Measurements from ENCODE around the gene HSPA12A.

HSPA12A gene

GRCh38 chr10:116783011-116783655 is 40.8 kb upstream of the HSPA12A start:
- Histone ChIP-seq H2BK5ac (ENCODE audit: low read depth, low read length, poor library complexity) (no peak overlapping the region), H3K23ac (ENCODE audit: low read length) (no peak overlapping the region), H3K4ac (ENCODE audit: low read depth, low read length) (no peak overlapping the region), H3K4me2 (ENCODE audit: low read length) (no peak overlapping the region), H3K79me2 (ENCODE audit: control insufficient read depth, insufficient read depth, low read length, poor library complexity) (no peaks in the 10 kb centered on the region), H3K27ac (ENCODE audit: low read depth, low read length) (no peak overlapping the region), H3K18ac (ENCODE audit: low read length) (no peak overlapping the region), H3K4me3 (ENCODE audit: low read depth, low read length) (no peak overlapping the region), H3K79me1 (ENCODE audit: low read length) (no peaks in the 10 kb centered on the region), H3K27me3 (ENCODE audit: insufficient read depth, low read length) (no peaks in the 10 kb centered on the region), H3K9me3 (ENCODE audit: insufficient read depth, low read depth, low read length) (peaks cover 1% of the 10 kb centered on the region), H4K8ac (ENCODE audit: low read depth, low read length) (no peak overlapping the region), H3K14ac (ENCODE audit: low read length) (no peak overlapping the region), H2AFZ (ENCODE audit: insufficient read depth, low read length, poor library complexity) (no peak overlapping the region), H2BK120ac (ENCODE audit: insufficient read depth, low read length, poor library complexity) (no peak overlapping the region), H3K4me1 (ENCODE audit: control insufficient read depth in 1 of 2, insufficient read depth in 2 of 2, low read length in 2 of 2) (peaks cover 3% of the 10 kb centered on the region in 2 experiments), H2AK5ac (ENCODE audit: low read length) (no peak overlapping the region), H3K36me3 (ENCODE audit: control insufficient read depth in 1 of 2, insufficient read depth in 2 of 2, low read length in 2 of 2) (no peaks in the 10 kb centered on the region), H2BK12ac (ENCODE audit: low read length) (no peak overlapping the region), H4K91ac (ENCODE audit: low read depth, low read length) (no peak overlapping the region), H3K9ac (ENCODE audit: low read length) (no peak overlapping the region), H4K12ac (ENCODE audit: low read depth, low read length) (no peak overlapping the region)
- WGBS (ENCODE audit: extremely low coverage, insufficient coverage, insufficient read length) = no CpG with 5 or more reads among the region's 13 CpGs
- DNase-seq = no peak

GRCh38 chr10:116781370-116781884 is 39.1 kb upstream of the HSPA12A start:
- no peak overlapping the region for H2BK120ac ChIP-seq (ENCODE audit: insufficient read depth, low read length, poor library complexity)
- H3K14ac ChIP-seq (ENCODE audit: low read length) = no peak overlapping the region
- no peaks in the 10 kb centered on the region for H3K79me1 ChIP-seq (ENCODE audit: low read length)
- no peaks in the 10 kb centered on the region for H3K9me3 ChIP-seq (ENCODE audit: insufficient read depth, low read depth, low read length)
- no peaks in the 10 kb centered on the region for H3K27me3 ChIP-seq (ENCODE audit: insufficient read depth, low read length)
- no peaks in the 10 kb centered on the region for H3K79me2 ChIP-seq (ENCODE audit: control insufficient read depth, insufficient read depth, low read length, poor library complexity)
- no peak overlapping the region for H3K4me3 ChIP-seq (ENCODE audit: low read depth, low read length)
- H3K4me1 ChIP-seq (ENCODE audit: control insufficient read depth in 1 of 2, insufficient read depth in 2 of 2, low read length in 2 of 2) = no peaks in the 10 kb centered on the region
- DNase-seq = no peak
- no peak overlapping the region for H2BK5ac ChIP-seq (ENCODE audit: low read depth, low read length, poor library complexity)
- H3K4ac ChIP-seq (ENCODE audit: low read depth, low read length) = no peak overlapping the region
- H2BK12ac ChIP-seq (ENCODE audit: low read length) = no peak overlapping the region
- H2AK5ac ChIP-seq (ENCODE audit: low read length) = no peak overlapping the region
- no peak overlapping the region for H4K8ac ChIP-seq (ENCODE audit: low read depth, low read length)
- H3K9ac ChIP-seq (ENCODE audit: low read length) = no peak overlapping the region
- no peak overlapping the region for H3K27ac ChIP-seq (ENCODE audit: low read depth, low read length)
- H4K91ac ChIP-seq (ENCODE audit: low read depth, low read length) = no peak overlapping the region
- H3K18ac ChIP-seq (ENCODE audit: low read length) = no peak overlapping the region
- no peaks in the 10 kb centered on the region for H3K36me3 ChIP-seq (ENCODE audit: control insufficient read depth in 1 of 2, insufficient read depth in 2 of 2, low read length in 2 of 2)
- WGBS (ENCODE audit: extremely low coverage, insufficient coverage, insufficient read length) = no CpG with 5 or more reads among the region's 7 CpGs
- no peak overlapping the region for H2AFZ ChIP-seq (ENCODE audit: insufficient read depth, low read length, poor library complexity)
- H3K4me2 ChIP-seq (ENCODE audit: low read length) = no peak overlapping the region
- no peak overlapping the region for H4K12ac ChIP-seq (ENCODE audit: low read depth, low read length)
- H3K23ac ChIP-seq (ENCODE audit: low read length) = no peak overlapping the region

GRCh38 chr10:116780691-116781205 is 38.4 kb upstream of the HSPA12A start:
- H4K8ac ChIP-seq (ENCODE audit: low read depth, low read length) = no peak overlapping the region
- H2BK12ac ChIP-seq (ENCODE audit: low read length) = no peak overlapping the region
- no peaks in the 10 kb centered on the region for H3K4me1 ChIP-seq (ENCODE audit: control insufficient read depth in 1 of 2, insufficient read depth in 2 of 2, low read length in 2 of 2)
- no peak overlapping the region for H3K27ac ChIP-seq (ENCODE audit: low read depth, low read length)
- no peak overlapping the region for H2BK5ac ChIP-seq (ENCODE audit: low read depth, low read length, poor library complexity)
- H3K14ac ChIP-seq (ENCODE audit: low read length) = no peak overlapping the region
- H3K23ac ChIP-seq (ENCODE audit: low read length) = no peak overlapping the region
- H3K27me3 ChIP-seq (ENCODE audit: insufficient read depth, low read length) = no peaks in the 10 kb centered on the region
- H3K4ac ChIP-seq (ENCODE audit: low read depth, low read length) = no peak overlapping the region
- no CpG with 5 or more reads among the region's 3 CpGs for WGBS (ENCODE audit: extremely low coverage, insufficient coverage, insufficient read length)
- no peak overlapping the region for H4K91ac ChIP-seq (ENCODE audit: low read depth, low read length)
- H3K9ac ChIP-seq (ENCODE audit: low read length) = no peak overlapping the region
- no peaks in the 10 kb centered on the region for H3K79me2 ChIP-seq (ENCODE audit: control insufficient read depth, insufficient read depth, low read length, poor library complexity)
- H3K9me3 ChIP-seq (ENCODE audit: insufficient read depth, low read depth, low read length) = no peaks in the 10 kb centered on the region
- no peak for DNase-seq
- H3K18ac ChIP-seq (ENCODE audit: low read length) = no peak overlapping the region
- no peak overlapping the region for H3K4me2 ChIP-seq (ENCODE audit: low read length)
- no peak overlapping the region for H2AK5ac ChIP-seq (ENCODE audit: low read length)
- H2AFZ ChIP-seq (ENCODE audit: insufficient read depth, low read length, poor library complexity) = no peak overlapping the region
- H3K79me1 ChIP-seq (ENCODE audit: low read length) = no peaks in the 10 kb centered on the region
- H2BK120ac ChIP-seq (ENCODE audit: insufficient read depth, low read length, poor library complexity) = no peak overlapping the region
- no peaks in the 10 kb centered on the region for H3K36me3 ChIP-seq (ENCODE audit: control insufficient read depth in 1 of 2, insufficient read depth in 2 of 2, low read length in 2 of 2)
- H3K4me3 ChIP-seq (ENCODE audit: low read depth, low read length) = no peak overlapping the region
- no peak overlapping the region for H4K12ac ChIP-seq (ENCODE audit: low read depth, low read length)

- no peaks in the 10 kb centered on the region for H3K79me1 ChIP-seq (ENCODE audit: low read length)
- H3K4me1 ChIP-seq (ENCODE audit: control insufficient read depth in 1 of 2, insufficient read depth in 2 of 2, low read length in 2 of 2) = peaks cover 0 to 4% of the 10 kb centered on the region in 2 experiments
- no peak overlapping the region for H2BK5ac ChIP-seq (ENCODE audit: low read depth, low read length, poor library complexity)
- H3K18ac ChIP-seq (ENCODE audit: low read length) = no peak overlapping the region
- H2AK5ac ChIP-seq (ENCODE audit: low read length) = no peak overlapping the region
- H3K9ac ChIP-seq (ENCODE audit: low read length) = no peak overlapping the region
- H3K23ac ChIP-seq (ENCODE audit: low read length) = no peak overlapping the region
- H4K12ac ChIP-seq (ENCODE audit: low read depth, low read length) = no peak overlapping the region
- H3K27ac ChIP-seq (ENCODE audit: low read depth, low read length) = no peak overlapping the region
- H3K4me3 ChIP-seq (ENCODE audit: low read depth, low read length) = no peak overlapping the region
- no peak overlapping the region for H4K8ac ChIP-seq (ENCODE audit: low read depth, low read length)
- no peak overlapping the region for H2BK12ac ChIP-seq (ENCODE audit: low read length)
- WGBS (ENCODE audit: extremely low coverage, insufficient coverage, insufficient read length) = no CpG with 5 or more reads among the region's 16 CpGs
- no peak overlapping the region for H3K14ac ChIP-seq (ENCODE audit: low read length)
- no peaks in the 10 kb centered on the region for H3K36me3 ChIP-seq (ENCODE audit: control insufficient read depth in 1 of 2, insufficient read depth in 2 of 2, low read length in 2 of 2)
- H3K9me3 ChIP-seq (ENCODE audit: insufficient read depth, low read depth, low read length) = no peaks in the 10 kb centered on the region
- H3K79me2 ChIP-seq (ENCODE audit: control insufficient read depth, insufficient read depth, low read length, poor library complexity) = no peaks in the 10 kb centered on the region
- H3K4ac ChIP-seq (ENCODE audit: low read depth, low read length) = no peak overlapping the region
- H2AFZ ChIP-seq (ENCODE audit: insufficient read depth, low read length, poor library complexity) = no peak overlapping the region
- DNase-seq = no peak
- H4K91ac ChIP-seq (ENCODE audit: low read depth, low read length) = no peak overlapping the region
- H3K27me3 ChIP-seq (ENCODE audit: insufficient read depth, low read length) = no peaks in the 10 kb centered on the region
- H2BK120ac ChIP-seq (ENCODE audit: insufficient read depth, low read length, poor library complexity) = no peak overlapping the region
- H3K4me2 ChIP-seq (ENCODE audit: low read length) = no peak overlapping the region
Measured at GRCh38 chr10:116779076-116779687, 36.8 kb upstream of the HSPA12A start.
